Endodermal cell (in vitro differentiated cells): ENCODE measurements around the gene HECTD2. TPM values are rescaled to one million over a fixed set of nuclear protein-coding genes. Genes with fewer than 3 reads are reported as not detected.

ENCODE experiments used
- DNase-seq: peaks from one replicate; pipeline ENCODE4 v3.0.0-alpha.2; 2017
- H3K27ac ChIP-seq: 2 replicates; pipeline ENCODE4 v1.5.1; 2013; ENCODE audit warnings: mild to moderate bottlenecking, low read depth, low read length, moderate library complexity
- H3K27me3 ChIP-seq: 2 replicates; pipeline ENCODE4 v1.6.1; 2013; ENCODE audit warnings: mild to moderate bottlenecking, low read length, moderate library complexity; ENCODE audit not compliant: insufficient read depth, control insufficient read depth, poor library complexity, severe bottlenecking
- H3K36me3 ChIP-seq: 2 replicates; pipeline ENCODE4 v1.7.0; 2013; ENCODE audit warnings: mild to moderate bottlenecking, low read length, moderate library complexity; ENCODE audit not compliant: control insufficient read depth, insufficient read depth
- H3K4me1 ChIP-seq: one replicate; pipeline ENCODE4 v1.7.0; 2013; ENCODE audit warnings: low read length; ENCODE audit not compliant: control insufficient read depth, insufficient read depth
- H3K4me3 ChIP-seq: 2 replicates; pipeline ENCODE4 v1.5.1; 2013; ENCODE audit warnings: mild to moderate bottlenecking, low read length, moderate library complexity
- H3K9ac ChIP-seq: 2 replicates; pipeline ENCODE4 v1.6.1; 2013; ENCODE audit warnings: mild to moderate bottlenecking, low read length, moderate library complexity; ENCODE audit not compliant: poor library complexity, severe bottlenecking; ENCODE audit errors: extremely low read depth
- H3K9me3 ChIP-seq: 2 replicates; pipeline ENCODE4 v1.6.1; 2013; ENCODE audit warnings: mild to moderate bottlenecking, low read length, moderate library complexity; ENCODE audit not compliant: control insufficient read depth
- H3K27ac Mint-ChIP-seq: 2 replicates; pipeline ENCODE4 v1.8.0; 2020; ENCODE audit warnings: mixed read lengths
- H3K27me3 Mint-ChIP-seq: 2 replicates; pipeline ENCODE4 v1.8.0; 2021; ENCODE audit warnings: mild to moderate bottlenecking, mixed read lengths; ENCODE audit not compliant: insufficient read depth
- H3K36me3 Mint-ChIP-seq: 2 replicates; pipeline ENCODE4 v1.8.0; 2020; ENCODE audit warnings: low read depth, mixed read lengths
- H3K4me1 Mint-ChIP-seq: 2 replicates; pipeline ENCODE4 v1.8.0; 2020; ENCODE audit warnings: mixed read lengths
- H3K4me3 Mint-ChIP-seq: 2 replicates; pipeline ENCODE4 v1.8.0; 2020; ENCODE audit warnings: mild to moderate bottlenecking, moderate library complexity, mixed read lengths
- H3K9me3 Mint-ChIP-seq: 2 replicates; pipeline ENCODE4 v1.8.0; 2020; ENCODE audit warnings: mild to moderate bottlenecking, mixed read lengths
- WGBS, 2 experiments: methylation state at CpG; one replicate each; pipeline versions ENCODE4 v1.1.5 to v1.1.7; 2013; ENCODE audit warnings: missing lambda C conversion rate in 2 of 2, mixed read lengths in 1 of 2; ENCODE audit not compliant: insufficient coverage in 1 of 2, insufficient read length in 1 of 2; 5-methylcytosine and 5-hydroxymethylcytosine counted together
- total RNA-seq, 2 donors: library from RNA; stranded (reverse); fragmentation: NEBNext Ultra II Directional in 1 of 2; extraction: Animal tissue kit (Norgen Biotek cat#: 25700) in 1 of 2; gene quantifications; 2 replicates in 1 of 2; 3 replicates in 1 of 2; pipeline ENCODE4 v1.2.1, GENCODE V29; 2021
- TF ChIP-seq, protein P1 (sequence below): fragments of 200-600 bp; sonication (generic); conservative IDR thresholded peaks from 2 replicates; pipeline ENCODE4 v1.5.0; 2021; ENCODE audit warnings: antibody characterized with exemption, mild to moderate bottlenecking

HECTD2 gene
- total RNA-seq, 2 donors from 2014 or later = 8.8 to 13.4 TPM

- H3K9me3 ChIP-seq = no peaks in the 10 kb centered on the region
- H3K9me3 Mint-ChIP-seq = no peaks in the 10 kb centered on the region
- no peaks in the 10 kb centered on the region for H3K36me3 Mint-ChIP-seq
- H3K4me1 Mint-ChIP-seq = no peaks in the 10 kb centered on the region
- 100% methylated on average over 1 of the region's 1 CpG; no CpG with 5 or more reads in 1 of the 2 experiments for WGBS, 2 experiments
- no peak overlapping the region for H3K9ac ChIP-seq
- no peaks in the 10 kb centered on the region for H3K27me3 Mint-ChIP-seq
- no peaks in the 10 kb centered on the region for H3K4me1 ChIP-seq
- no peak overlapping the region for H3K27ac ChIP-seq
- no peak overlapping the region for H3K4me3 Mint-ChIP-seq
- no peaks in the 10 kb centered on the region for H3K36me3 ChIP-seq
- H3K27me3 ChIP-seq = no peaks in the 10 kb centered on the region
- TF ChIP-seq, protein P1, sequence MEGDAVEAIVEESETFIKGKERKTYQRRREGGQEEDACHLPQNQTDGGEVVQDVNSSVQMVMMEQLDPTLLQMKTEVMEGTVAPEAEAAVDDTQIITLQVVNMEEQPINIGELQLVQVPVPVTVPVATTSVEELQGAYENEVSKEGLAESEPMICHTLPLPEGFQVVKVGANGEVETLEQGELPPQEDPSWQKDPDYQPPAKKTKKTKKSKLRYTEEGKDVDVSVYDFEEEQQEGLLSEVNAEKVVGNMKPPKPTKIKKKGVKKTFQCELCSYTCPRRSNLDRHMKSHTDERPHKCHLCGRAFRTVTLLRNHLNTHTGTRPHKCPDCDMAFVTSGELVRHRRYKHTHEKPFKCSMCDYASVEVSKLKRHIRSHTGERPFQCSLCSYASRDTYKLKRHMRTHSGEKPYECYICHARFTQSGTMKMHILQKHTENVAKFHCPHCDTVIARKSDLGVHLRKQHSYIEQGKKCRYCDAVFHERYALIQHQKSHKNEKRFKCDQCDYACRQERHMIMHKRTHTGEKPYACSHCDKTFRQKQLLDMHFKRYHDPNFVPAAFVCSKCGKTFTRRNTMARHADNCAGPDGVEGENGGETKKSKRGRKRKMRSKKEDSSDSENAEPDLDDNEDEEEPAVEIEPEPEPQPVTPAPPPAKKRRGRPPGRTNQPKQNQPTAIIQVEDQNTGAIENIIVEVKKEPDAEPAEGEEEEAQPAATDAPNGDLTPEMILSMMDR = no peak
- H3K27ac Mint-ChIP-seq = no peak overlapping the region
- no peak overlapping the region for H3K4me3 ChIP-seq
- no peak for DNase-seq
Measured at GRCh38 chr10:91512458-91512857, 102.3 kb downstream of the HECTD2 start.

DNA sequence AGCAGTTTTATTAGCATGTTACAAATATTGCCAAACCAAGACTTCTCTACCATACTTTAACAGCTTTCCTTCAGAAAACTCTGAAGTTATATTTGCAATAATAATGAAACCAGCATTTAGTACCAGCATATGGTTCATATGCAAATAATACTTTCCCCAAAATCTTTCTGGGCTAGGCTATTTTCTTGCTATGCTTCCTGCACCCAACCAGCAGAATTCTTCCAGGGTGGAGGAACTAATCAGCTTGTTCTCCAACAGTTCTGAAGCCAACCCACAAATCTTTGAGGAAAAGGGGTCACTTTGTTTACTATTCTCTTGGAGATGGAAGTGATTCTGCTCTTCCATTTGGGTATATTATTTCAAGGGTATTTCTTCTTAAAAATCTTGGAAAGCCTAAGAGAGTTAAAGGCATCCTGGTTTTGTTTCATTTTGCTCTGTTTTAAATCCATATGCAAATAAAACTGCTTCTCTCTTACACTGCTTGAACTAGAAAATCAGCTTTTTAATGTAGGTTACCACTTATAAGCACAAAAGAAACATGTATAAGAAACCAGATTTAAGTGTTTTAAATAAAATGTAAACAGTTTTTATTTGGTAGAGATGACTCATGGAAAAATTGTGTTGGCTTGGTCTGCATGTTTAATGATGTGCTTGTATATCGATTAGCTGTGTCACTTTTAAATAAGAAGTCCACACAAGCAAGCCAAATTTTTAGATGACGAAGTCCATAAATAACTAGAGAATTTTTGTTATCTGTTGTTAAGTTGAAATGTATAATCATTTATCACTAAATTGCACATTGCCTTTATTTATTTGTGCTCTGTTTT is 103.7 kb downstream of the HECTD2 start:
- H3K9me3 ChIP-seq = no peaks in the 10 kb centered on the region
- no peak overlapping the region for H3K27ac Mint-ChIP-seq
- no peaks in the 10 kb centered on the region for H3K4me1 ChIP-seq
- H3K4me3 Mint-ChIP-seq = no peak overlapping the region
- no peak for DNase-seq
- no peak overlapping the region for H3K4me3 ChIP-seq
- TF ChIP-seq, protein P1 = no peak
- no peaks in the 10 kb centered on the region for H3K36me3 ChIP-seq
- no peaks in the 10 kb centered on the region for H3K27me3 ChIP-seq
- no peak overlapping the region for H3K27ac ChIP-seq
- 96 to 100% methylated on average over 1 to 2 of the region's 2 CpGs for WGBS, 2 experiments
- no peaks in the 10 kb centered on the region for H3K4me1 Mint-ChIP-seq
- no peaks in the 10 kb centered on the region for H3K9me3 Mint-ChIP-seq
- H3K36me3 Mint-ChIP-seq = no peaks in the 10 kb centered on the region
- no peak overlapping the region for H3K9ac ChIP-seq
- H3K27me3 Mint-ChIP-seq = no peaks in the 10 kb centered on the region

DNA sequence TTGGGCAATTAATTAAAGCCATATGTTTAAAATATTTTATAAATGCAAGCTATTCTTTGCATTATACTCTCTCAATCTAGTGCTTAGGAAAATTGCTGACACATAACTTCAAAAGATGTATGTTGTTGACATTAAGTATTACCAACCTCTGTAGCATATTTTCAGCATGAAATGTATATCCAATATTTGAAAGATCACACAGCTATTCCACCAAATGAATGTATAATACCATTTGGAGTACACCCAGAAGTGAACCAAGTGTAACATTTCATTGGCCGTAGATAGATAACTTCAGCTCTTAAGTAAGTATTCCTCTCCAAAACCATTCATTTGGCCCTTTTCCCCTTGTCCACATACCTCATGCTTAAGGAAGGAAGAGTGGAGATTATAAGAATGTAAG is 104.6 kb downstream of the HECTD2 start:
- no peaks in the 10 kb centered on the region for H3K9me3 ChIP-seq
- no peaks in the 10 kb centered on the region for H3K27me3 Mint-ChIP-seq
- H3K9ac ChIP-seq = no peak overlapping the region
- no peak overlapping the region for H3K27ac Mint-ChIP-seq
- H3K36me3 ChIP-seq = no peaks in the 10 kb centered on the region
- H3K9me3 Mint-ChIP-seq = no peaks in the 10 kb centered on the region
- TF ChIP-seq, protein P1 = no peak
- H3K4me1 ChIP-seq = no peaks in the 10 kb centered on the region
- no peak overlapping the region for H3K4me3 Mint-ChIP-seq
- no peak overlapping the region for H3K4me3 ChIP-seq
- no peaks in the 10 kb centered on the region for H3K27me3 ChIP-seq
- no peak for DNase-seq
- no peaks in the 10 kb centered on the region for H3K4me1 Mint-ChIP-seq
- 100% methylated on average over 1 of the region's 1 CpG for WGBS, 2 experiments
- H3K27ac ChIP-seq = no peak overlapping the region
- no peaks in the 10 kb centered on the region for H3K36me3 Mint-ChIP-seq
